SK-N-SH treated with all-trans-retinoic acid at 6 μM for 48 hours (cell line): ENCODE measurements around the gene USP4.
"Not testable (repeated sequence)": the region's sequence is repeated elsewhere in the genome, so short reads cannot be mapped to it uniquely, and the experiment has no call there.

ENCODE experiments used
- ATAC-seq: fragments of 200-7000 bp; cut with Tn5 transposase; 3 replicates; pipeline ENCODE4 v1.9.1; 2020; ENCODE audit warnings: mild to moderate bottlenecking, moderate library complexity
- ARNTL ChIP-seq: fragments of 450-650 bp; formaldehyde crosslinking; IDR thresholded peaks from 2 replicates; pipeline ENCODE4 v1.5.0; 2020; ENCODE audit warnings: low read depth, mild to moderate bottlenecking, moderate library complexity, borderline replicate concordance
- BACH2 ChIP-seq: fragments of 250-450 bp; sonication (Bioruptor Pico); IDR thresholded peaks from 2 replicates; pipeline ENCODE4 v1.9.0; 2021; ENCODE audit warnings: mild to moderate bottlenecking, borderline replicate concordance
- CSDC2 ChIP-seq: fragments of 250-450 bp; sonication (Bioruptor Pico); IDR thresholded peaks from 2 replicates; pipeline ENCODE4 v1.5.0; 2020; ENCODE audit warnings: mild to moderate bottlenecking, moderate library complexity
- CSRNP3 ChIP-seq: fragments of 250-450 bp; sonication (Bioruptor Pico); IDR thresholded peaks from 2 replicates; pipeline ENCODE4 v1.5.1; 2021; ENCODE audit warnings: mild to moderate bottlenecking, moderate library complexity
- ESRRG ChIP-seq: fragments of 250-450 bp; sonication (Bioruptor Pico); IDR thresholded peaks from 2 replicates; pipeline ENCODE4 v1.6.1; 2021; ENCODE audit warnings: mild to moderate bottlenecking
- GLIS3 ChIP-seq: fragments of 250-450 bp; sonication (Bioruptor Pico); IDR thresholded peaks from 2 replicates; pipeline ENCODE4 v1.5.0; 2020; ENCODE audit warnings: mild to moderate bottlenecking, moderate library complexity
- ISL1 ChIP-seq: fragments of 250-450 bp; sonication (Bioruptor Pico); IDR thresholded peaks from 2 replicates; pipeline ENCODE4 v2.1.2; 2022; ENCODE audit warnings: mild to moderate bottlenecking, moderate library complexity
- POU6F1 ChIP-seq: fragments of 250-450 bp; sonication (Bioruptor Pico); IDR thresholded peaks from 2 replicates; pipeline ENCODE4 v1.8.0; 2021; ENCODE audit warnings: low read depth, mild to moderate bottlenecking, moderate library complexity, borderline replicate concordance
- PPARA ChIP-seq: fragments of 250-450 bp; sonication (Bioruptor Pico); IDR thresholded peaks from 2 replicates; pipeline ENCODE4 v1.5.0; 2020; ENCODE audit warnings: mild to moderate bottlenecking, borderline replicate concordance
- RARB ChIP-seq: fragments of 250-450 bp; sonication (Bioruptor Pico); IDR thresholded peaks from 2 replicates; pipeline ENCODE4 v1.8.0; 2021; ENCODE audit warnings: mild to moderate bottlenecking, moderate library complexity
- TCF4 ChIP-seq: fragments of 250-450 bp; sonication (Bioruptor Pico); IDR thresholded peaks from 2 replicates; pipeline ENCODE4 v1.8.0; 2021; ENCODE audit warnings: mild to moderate bottlenecking, moderate library complexity, borderline replicate concordance
- TOX ChIP-seq: fragments of 250-450 bp; sonication (Bioruptor Pico); IDR thresholded peaks from 2 replicates; pipeline ENCODE4 v1.8.0; 2021; ENCODE audit warnings: mild to moderate bottlenecking, moderate library complexity, borderline replicate concordance
- TSHZ2 ChIP-seq: fragments of 250-450 bp; sonication (Bioruptor Pico); IDR thresholded peaks from 2 replicates; pipeline ENCODE4 v1.5.0; 2020; ENCODE audit warnings: mild to moderate bottlenecking, moderate library complexity
- ZC3H10 ChIP-seq: fragments of 250-450 bp; sonication (Bioruptor Pico); IDR thresholded peaks from 2 replicates; pipeline ENCODE4 v1.5.1; 2021; ENCODE audit warnings: mild to moderate bottlenecking, moderate library complexity
- ZFP3 ChIP-seq: fragments of 250-450 bp; sonication (Bioruptor Pico); IDR thresholded peaks from 2 replicates; pipeline ENCODE4 v1.5.0; 2020; ENCODE audit warnings: mild to moderate bottlenecking, moderate library complexity
- ZFP30 ChIP-seq: fragments of 450-650 bp; formaldehyde crosslinking; IDR thresholded peaks from 2 replicates; pipeline ENCODE4 v1.5.0; 2022; ENCODE audit warnings: mild to moderate bottlenecking, moderate library complexity
- ZNF565 ChIP-seq: fragments of 450-650 bp; formaldehyde crosslinking; conservative IDR thresholded peaks from 2 replicates; pipeline ENCODE4 v1.5.0; 2020; ENCODE audit warnings: low read depth, mild to moderate bottlenecking, moderate library complexity
- ZNF70 ChIP-seq: fragments of 450-650 bp; formaldehyde crosslinking; IDR thresholded peaks from 2 replicates; pipeline ENCODE4 v1.5.0; 2020; ENCODE audit warnings: mild to moderate bottlenecking, moderate library complexity
- ZNF8 ChIP-seq: fragments of 450-650 bp; formaldehyde crosslinking; IDR thresholded peaks from 2 replicates; pipeline ENCODE4 v1.5.0; 2020; ENCODE audit warnings: mild to moderate bottlenecking, moderate library complexity
- TF ChIP-seq, protein P1 (sequence below): fragments of 250-450 bp; sonication (Bioruptor Pico); IDR thresholded peaks from 2 replicates; pipeline ENCODE4 v1.5.1; 2020; ENCODE audit warnings: low read depth, mild to moderate bottlenecking, moderate library complexity

The USP4 gene

GRCh38 chr3:49237344-49237743, 102.5 kb downstream of the USP4 start (continued):
- TF ChIP-seq CSRNP3 = no peak
- TF ChIP-seq CSDC2 (CRISPR knock-in tag) = no peak
- no peak for TF ChIP-seq ZC3H10 (CRISPR knock-in tag)
- TF ChIP-seq ZFP3 (CRISPR knock-in tag) = no peak
- no peak for TF ChIP-seq BACH2 (CRISPR knock-in tag)
- TF ChIP-seq TSHZ2 (CRISPR knock-in tag) = no peak
- no peak for TF ChIP-seq TOX (CRISPR knock-in tag)
- TF ChIP-seq ARNTL (CRISPR knock-in tag) = no peak
- TF ChIP-seq GLIS3 = no peak
- no peak for TF ChIP-seq PPARA (CRISPR knock-in tag)
- TF ChIP-seq, protein P1, sequence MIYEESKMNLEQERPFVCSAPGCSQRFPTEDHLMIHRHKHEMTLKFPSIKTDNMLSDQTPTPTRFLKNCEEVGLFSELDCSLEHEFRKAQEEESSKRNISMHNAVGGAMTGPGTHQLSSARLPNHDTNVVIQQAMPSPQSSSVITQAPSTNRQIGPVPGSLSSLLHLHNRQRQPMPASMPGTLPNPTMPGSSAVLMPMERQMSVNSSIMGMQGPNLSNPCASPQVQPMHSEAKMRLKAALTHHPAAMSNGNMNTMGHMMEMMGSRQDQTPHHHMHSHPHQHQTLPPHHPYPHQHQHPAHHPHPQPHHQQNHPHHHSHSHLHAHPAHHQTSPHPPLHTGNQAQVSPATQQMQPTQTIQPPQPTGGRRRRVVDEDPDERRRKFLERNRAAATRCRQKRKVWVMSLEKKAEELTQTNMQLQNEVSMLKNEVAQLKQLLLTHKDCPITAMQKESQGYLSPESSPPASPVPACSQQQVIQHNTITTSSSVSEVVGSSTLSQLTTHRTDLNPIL (CRISPR knock-in tag) = no peak

- TF ChIP-seq ZFP3 (CRISPR knock-in tag) = no peak
- no peak for TF ChIP-seq TCF4
- no peak for TF ChIP-seq ZFP30
- TF ChIP-seq ZNF8 = no peak
- TF ChIP-seq ARNTL (CRISPR knock-in tag) = no peak
- TF ChIP-seq ZNF565 (CRISPR knock-in tag) = no peak
- TF ChIP-seq RARB (CRISPR knock-in tag) = no peak
- TF ChIP-seq, protein P1 (CRISPR knock-in tag) = no peak
- TF ChIP-seq ESRRG = no peak
- TF ChIP-seq ZNF70 (CRISPR knock-in tag) = no peak
- TF ChIP-seq POU6F1 = no peak
- TF ChIP-seq CSDC2 (CRISPR knock-in tag) = no peak
- no peak for TF ChIP-seq TSHZ2 (CRISPR knock-in tag)
- TF ChIP-seq ISL1 = no peak
- ATAC-seq = no peak
These were observed 103.6 kb downstream of the USP4 start for GRCh38 chr3:49236226-49236625.

GRCh38 chr3:49228817-49229216, 111.0 kb downstream of the USP4 start:
- not testable (repeated sequence) for ATAC-seq
